BLaER1 treated with 17β-estradiol and CSF1 and Interleukin-3, amounts not matched to agents 10 nM and 100 nM (cell line): ENCODE data around the gene CERCAM.
A peak's percentile ranks its signal among the peaks of the same experiment; 100 is the strongest.

ENCODE experiments used
- H3K27ac ChIP-seq, 11 experiments: shearing (Covaris generic); formaldehyde crosslinking; 2 replicates each; pipeline ENCODE4 v1.8.1; 2022
- H3K27me3 ChIP-seq, 11 experiments: shearing (Covaris generic); formaldehyde crosslinking; 2 replicates each; pipeline ENCODE4 v1.8.1; 2022
- H3K36me3 ChIP-seq, 11 experiments: shearing (Covaris generic); formaldehyde crosslinking; 2 replicates each; pipeline ENCODE4 v1.8.1; 2022
- H3K4me1 ChIP-seq, 10 experiments: shearing (Covaris generic); formaldehyde crosslinking; 2 replicates each; pipeline ENCODE4 v1.8.1; 2022
- H3K4me2 ChIP-seq, 11 experiments: shearing (Covaris generic); formaldehyde crosslinking; 2 replicates each; pipeline ENCODE4 v1.8.1; 2022
- H3K4me3 ChIP-seq, 10 experiments: shearing (Covaris generic); formaldehyde crosslinking; 2 replicates each; pipeline ENCODE4 v1.8.1; 2022
- H3K9ac ChIP-seq, 11 experiments: shearing (Covaris generic); formaldehyde crosslinking; 2 replicates each; pipeline ENCODE4 v1.8.1; 2022
- H3K9me3 ChIP-seq, 11 experiments: shearing (Covaris generic); formaldehyde crosslinking; replicated peaks in 1 of 11; 2 replicates each; pipeline ENCODE4 v1.8.1; 2022
- H4K20me1 ChIP-seq, 11 experiments: shearing (Covaris generic); formaldehyde crosslinking; 2 replicates each; pipeline ENCODE4 v1.8.1; 2022
- Cebpa-rat ChIP-seq, 11 experiments: shearing (Covaris generic); IDR thresholded peaks; 2 replicates each; pipeline ENCODE4 v1.8.1; 2022

Gene CERCAM

DNA sequence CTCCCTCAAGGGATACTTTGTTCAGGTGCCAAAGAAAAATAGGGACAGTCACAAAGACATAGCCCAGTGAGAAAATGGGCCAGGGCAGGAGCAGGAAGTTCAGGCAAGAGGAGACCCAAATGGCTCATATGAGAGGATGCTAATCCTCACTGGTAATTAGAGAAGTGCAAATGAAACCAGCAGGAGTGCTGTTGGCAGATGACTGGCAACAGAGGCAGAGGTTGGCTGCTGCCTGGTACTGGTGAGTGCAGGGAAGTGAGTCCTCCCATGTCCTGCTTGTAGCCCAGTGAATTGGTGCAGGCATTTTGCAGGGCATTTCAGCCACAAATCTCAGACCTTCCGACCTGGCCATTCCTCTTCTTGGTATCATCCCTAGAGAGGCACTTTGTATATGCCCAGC lies 58.6 kb downstream of the CERCAM start:
- H3K36me3 ChIP-seq = peaks cover 76 to 100% (median 100%) of the 10 kb centered on the region in 11 experiments

DNA sequence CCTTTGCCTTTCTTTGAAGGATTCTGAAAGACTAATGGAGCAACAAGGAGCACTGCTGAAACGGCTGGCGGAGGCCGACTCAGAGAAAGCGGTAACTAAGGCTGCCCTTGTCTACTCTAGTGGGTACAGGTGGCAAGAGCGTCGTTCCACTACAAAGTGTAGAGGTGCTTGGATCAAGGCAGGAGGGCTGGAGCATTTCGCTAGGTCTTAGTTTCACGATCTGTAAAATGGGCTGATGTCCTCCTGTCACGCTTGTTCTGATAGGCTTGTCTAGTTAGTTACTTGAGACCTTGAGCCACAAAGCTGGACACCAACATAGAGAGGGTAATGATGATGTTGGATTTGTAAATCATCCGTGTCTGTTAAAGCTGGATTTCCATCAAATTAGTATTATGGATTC lies 60.9 kb downstream of the CERCAM start:
- Histone ChIP-seq H3K27me3 (no peaks in the 10 kb centered on the region), H4K20me1 (peaks cover 0 to 20% (median 0%) of the 10 kb centered on the region in 11 experiments; a peak in 5 of 22 replicates), H3K9ac (no peak overlapping the region), H3K4me3 (no peak overlapping the region), H3K4me1 (peaks cover 0 to 4% (median 0%) of the 10 kb centered on the region in 10 experiments; a peak in 1 of 20 replicates), H3K4me2 (no peak overlapping the region), H3K9me3 (no peaks in the 10 kb centered on the region), H3K36me3 (peaks cover 77 to 100% (median 100%) of the 10 kb centered on the region in 11 experiments), H3K27ac (no peak overlapping the region)
- TF ChIP-seq Cebpa-rat (IDR thresholded peaks at IDR 0.05) = no peak

More for the DNA sequence above, 58.6 kb downstream of the CERCAM start:
- Histone ChIP-seq H4K20me1 (peaks cover 0 to 14% (median 0%) of the 10 kb centered on the region in 11 experiments; a peak in 3 of 22 replicates), H3K4me1 (peaks cover 0 to 4% (median 0%) of the 10 kb centered on the region in 10 experiments; a peak in 1 of 20 replicates), H3K27ac (0 out of 22 replicates have a peak overlapping the region, but pooled peaks of 2 of the 11 experiments have one; percentile 10 to 16), H3K4me3 (no peak overlapping the region), H3K9me3 (no peaks in the 10 kb centered on the region), H3K27me3 (no peaks in the 10 kb centered on the region), H3K9ac (0 out of 22 replicates have a peak overlapping the region, but pooled peaks of 1 of the 11 experiments have one; percentile 37), H3K4me2 (no peak overlapping the region)
- TF ChIP-seq Cebpa-rat (IDR thresholded peaks at IDR 0.05) = no peak

- peaks cover 84 to 100% (median 100%) of the 10 kb centered on the region in 11 experiments for H3K36me3 ChIP-seq
Measured at GRCh38 chr9:128482186-128482585, 61.5 kb downstream of the CERCAM start.

GRCh38 chr9:128484686-128485413 lies 64.2 kb downstream of the CERCAM start:
- H3K27ac ChIP-seq = 0 out of 22 replicates have a peak overlapping the region, but pooled peaks of 1 of the 11 experiments have one; percentile 11
- no peaks in the 10 kb centered on the region for H3K27me3 ChIP-seq
- no peak for TF ChIP-seq Cebpa-rat (IDR thresholded peaks at IDR 0.05)
- H4K20me1 ChIP-seq = peaks cover 0 to 12% (median 0%) of the 10 kb centered on the region in 11 experiments; a peak in 2 of 22 replicates
- H3K4me3 ChIP-seq = no peak overlapping the region
- no peaks in the 10 kb centered on the region for H3K9me3 ChIP-seq
- peaks cover 76 to 100% (median 99%) of the 10 kb centered on the region in 11 experiments for H3K36me3 ChIP-seq
- H3K9ac ChIP-seq = no peak overlapping the region
- no peak overlapping the region for H3K4me2 ChIP-seq
- peaks cover 0 to 11% (median 0%) of the 10 kb centered on the region in 10 experiments; a peak in 2 of 20 replicates for H3K4me1 ChIP-seq

More at GRCh38 chr9:128482186-128482585, 61.5 kb downstream of the CERCAM start:
- Histone ChIP-seq H3K4me1 (peaks cover 0 to 4% (median 0%) of the 10 kb centered on the region in 10 experiments; a peak in 1 of 20 replicates), H3K4me3 (no peak overlapping the region), H3K4me2 (no peak overlapping the region), H3K27ac (no peak overlapping the region), H4K20me1 (peaks cover 0 to 20% (median 0%) of the 10 kb centered on the region in 11 experiments; a peak in 5 of 22 replicates), H3K27me3 (no peaks in the 10 kb centered on the region), H3K9ac (no peak overlapping the region), H3K9me3 (no peaks in the 10 kb centered on the region)
- TF ChIP-seq Cebpa-rat (IDR thresholded peaks at IDR 0.05) = no peak

GRCh38 chr9:128485414-128485855 lies 64.8 kb downstream of the CERCAM start:
- peaks cover 0 to 11% (median 0%) of the 10 kb centered on the region in 10 experiments; a peak in 2 of 20 replicates for H3K4me1 ChIP-seq
- no peak overlapping the region for H3K4me3 ChIP-seq
- peaks cover 0 to 12% (median 0%) of the 10 kb centered on the region in 11 experiments; a peak in 2 of 22 replicates for H4K20me1 ChIP-seq
- no peak overlapping the region for H3K4me2 ChIP-seq
- H3K27ac ChIP-seq = 0 out of 22 replicates have a peak overlapping the region, but pooled peaks of 1 of the 11 experiments have one; percentile 11
- peaks cover 78 to 100% (median 99%) of the 10 kb centered on the region in 11 experiments for H3K36me3 ChIP-seq
- H3K27me3 ChIP-seq = no peaks in the 10 kb centered on the region
- H3K9me3 ChIP-seq = no peaks in the 10 kb centered on the region
- H3K9ac ChIP-seq = no peak overlapping the region; a peak in 1 of 22 replicates
- no peak for TF ChIP-seq Cebpa-rat (IDR thresholded peaks at IDR 0.05)

DNA sequence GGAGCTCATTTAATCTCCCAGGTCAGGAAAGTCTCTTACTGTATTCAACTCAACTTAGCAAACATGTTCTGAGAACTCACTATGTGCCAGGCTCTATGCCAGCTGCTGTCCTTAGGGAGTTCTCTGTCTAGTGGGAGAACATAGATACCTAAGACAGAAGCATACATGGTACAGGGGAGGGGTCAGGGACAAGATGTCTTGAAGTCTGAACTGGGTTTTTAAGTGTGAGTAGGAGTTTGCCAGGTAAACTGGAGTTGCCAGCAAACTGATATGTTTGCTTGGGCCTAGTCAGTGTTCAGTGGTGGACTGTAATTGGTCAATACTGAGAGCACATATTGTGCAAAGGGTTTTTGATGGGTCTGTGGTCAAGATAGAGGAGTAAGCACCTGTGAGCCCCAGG lies 65.5 kb downstream of the CERCAM start:
- Histone ChIP-seq H3K9me3 (no peaks in the 10 kb centered on the region), H3K36me3 (peaks cover 77 to 100% (median 99%) of the 10 kb centered on the region in 11 experiments), H4K20me1 (peaks cover 0 to 12% (median 0%) of the 10 kb centered on the region in 11 experiments; a peak in 2 of 22 replicates), H3K27ac (no peak overlapping the region), H3K9ac (no peak overlapping the region; a peak in 1 of 22 replicates), H3K4me2 (no peak overlapping the region), H3K4me3 (no peak overlapping the region), H3K4me1 (peaks cover 0 to 11% (median 0%) of the 10 kb centered on the region in 10 experiments; a peak in 2 of 20 replicates), H3K27me3 (no peaks in the 10 kb centered on the region)
- no peak for TF ChIP-seq Cebpa-rat (IDR thresholded peaks at IDR 0.05)
